Keratinocyte (primary cell): Measurements from ENCODE around the gene CD33. TPM values are rescaled to one million over a fixed set of nuclear protein-coding genes. Genes with fewer than 3 reads are reported as not detected.
A peak's percentile ranks its signal among the peaks of the same experiment; 100 is the strongest.

Experiments used
- DNase-seq: peaks from one replicate; pipeline ENCODE4 v3.0.0-alpha.2; 2011; ENCODE audit warnings: low read depth, missing footprints, low spot score
- FAIRE-seq: peaks from 2 replicates; lab custom pipeline; 2011; peaks lifted over from hg19 to GRCh38; lab: Jason Lieb, UNC
- H2AFZ ChIP-seq: 2 replicates; pipeline ENCODE4 v1.6.0; 2012; ENCODE audit warnings: low read length, control low read depth, inconsistent platforms; ENCODE audit not compliant: control insufficient read depth
- H3K27ac ChIP-seq: 2 replicates; pipeline ENCODE4 v1.5.1; 2011; ENCODE audit warnings: low read length; ENCODE audit not compliant: control insufficient read depth, insufficient read depth
- H3K27me3 ChIP-seq: 3 replicates; pipeline ENCODE4 v1.6.0; 2011; ENCODE audit warnings: low read length; ENCODE audit not compliant: control insufficient read depth, insufficient read depth; ENCODE audit errors: extremely low read depth
- H3K36me3 ChIP-seq, 2 experiments: 2 replicates in 1 of 2; 3 replicates in 1 of 2; pipeline ENCODE4 v1.5.1; 2011; ENCODE audit warnings: low read length in 2 of 2, mild to moderate bottlenecking in 1 of 2; ENCODE audit not compliant: control insufficient read depth in 2 of 2, insufficient read depth in 2 of 2; ENCODE audit errors: extremely low read depth in 1 of 2
- H3K4me1 ChIP-seq: 3 replicates; pipeline ENCODE4 v1.5.1; 2011; ENCODE audit warnings: low read length; ENCODE audit not compliant: control insufficient read depth, insufficient read depth; ENCODE audit errors: extremely low read depth
- H3K4me2 ChIP-seq: 3 replicates; pipeline ENCODE4 v1.6.0; 2011; ENCODE audit warnings: low read depth, low read length; ENCODE audit not compliant: control insufficient read depth, insufficient read depth; ENCODE audit errors: extremely low read depth
- H3K4me3 ChIP-seq, 3 experiments: fragments of 200-600 bp in 1 of 3; sonication (generic) in 1 of 3; 2 replicates in 2 of 3; 3 replicates in 1 of 3; pipeline ENCODE4 v1.5.1; 2011 to 2016; ENCODE audit warnings: low read length in 3 of 3, mild to moderate bottlenecking in 3 of 3, control low read depth in 2 of 3, inconsistent platforms in 1 of 3, low read depth in 1 of 3, mixed read lengths in 1 of 3, mixed run types in 1 of 3, moderate library complexity in 1 of 3; ENCODE audit not compliant: control insufficient read depth in 2 of 3, insufficient read depth in 2 of 3; ENCODE audit errors: extremely low read depth in 1 of 3
- H3K79me2 ChIP-seq: 2 replicates; pipeline ENCODE4 v1.6.0; 2012; ENCODE audit warnings: low read length; ENCODE audit not compliant: control insufficient read depth, insufficient read depth
- H3K9ac ChIP-seq: 3 replicates; pipeline ENCODE4 v1.6.0; 2011; ENCODE audit warnings: low read length; ENCODE audit not compliant: control insufficient read depth, insufficient read depth; ENCODE audit errors: extremely low read depth
- H3K9me1 ChIP-seq: 3 replicates; pipeline ENCODE4 v1.6.0; 2011; ENCODE audit warnings: low read length; ENCODE audit not compliant: control insufficient read depth, insufficient read depth; ENCODE audit errors: extremely low read depth
- H3K9me3 ChIP-seq: 2 replicates; pipeline ENCODE4 v1.5.1; 2012; ENCODE audit warnings: low read depth, low read length; ENCODE audit not compliant: control insufficient read depth
- H4K20me1 ChIP-seq: 3 replicates; pipeline ENCODE4 v1.6.0; 2011; ENCODE audit warnings: low read length; ENCODE audit not compliant: control insufficient read depth, insufficient read depth; ENCODE audit errors: extremely low read depth
- CTCF ChIP-seq, 3 experiments: IDR thresholded peaks in 1 of 3; conservative IDR thresholded peaks in 1 of 3; optimal IDR thresholded peaks in 1 of 3; 2 replicates in 2 of 3; 3 replicates in 1 of 3; pipeline versions ENCODE3 to v1.5.1; 2011; ENCODE audit warnings: low read length in 3 of 3, mild to moderate bottlenecking in 3 of 3, moderate library complexity in 2 of 3, control low read depth in 1 of 3, inconsistent platforms in 1 of 3; ENCODE audit not compliant: insufficient read depth in 2 of 3; ENCODE audit errors: extremely low read depth in 1 of 3
- EZH2 ChIP-seq: IDR thresholded peaks from one replicate; pipeline ENCODE4 v1.6.1; 2012; ENCODE audit warnings: inconsistent platforms, mild to moderate bottlenecking, low read length, moderate library complexity
- dilution Hi-C: fragments of 300-500 bp; cut with MboI; formaldehyde crosslinking; loops from one replicate; pipeline ENCODE4 v1.7.0; 2020; ENCODE audit warnings: low sequenced_read_pairs; ENCODE audit not compliant: extremely low pct_ligation_motif_present
- polyA plus RNA-seq, 5 experiments: library from polyadenylated mRNA; depleted of rRNA in 3 of 5; stranded (reverse) in 3 of 5; stranded (forward) in 1 of 5; unstranded in 1 of 5; fragments of >200 nt; gene quantifications; 1 replicate in 1 of 5; 2 replicates in 3 of 5; 3 replicates in 1 of 5; pipeline versions ENCODE4 v1.2.1 to v1.2.3, GENCODE V29; 2011 to 2012; ENCODE audit warnings: missing spikeins in 2 of 5, low read depth in 1 of 5, low replicate concordance in 1 of 5

CD33 gene
- polyA plus RNA-seq, 1 donor (not counting 4 experiments of a cell fraction or from before 2014, with no cell fraction given) = 0.16 TPM

- DNase-seq (no peak), FAIRE-seq (no peak)
- dilution Hi-C loops = no loop called here
- Histone ChIP-seq H3K4me2 (no peak overlapping the region), H3K27me3 (no peaks in the 10 kb centered on the region), H2AFZ (no peak overlapping the region), H3K36me3 (no peaks in the 10 kb centered on the region), H3K9me1 (no peaks in the 10 kb centered on the region), H3K79me2 (no peaks in the 10 kb centered on the region), H3K9me3 (no peaks in the 10 kb centered on the region), H4K20me1 (no peaks in the 10 kb centered on the region), H3K27ac (no peak overlapping the region), H3K4me3 (no peak overlapping the region), H3K9ac (no peak overlapping the region), H3K4me1 (no peaks in the 10 kb centered on the region)
- TF ChIP-seq EZH2 = no peak
- TF ChIP-seq CTCF (optimal IDR thresholded peaks at IDR 0.05 in 1 of 3, IDR thresholded peaks at IDR 0.05 in 1 of 3, conservative IDR thresholded peaks at IDR 0.05 in 1 of 3; ENCODE audit: extremely low read depth in 1 of 3, insufficient read depth in 2 of 3, low read length in 3 of 3) = no peak
Measured at GRCh38 chr19:51258165-51259160, 33.6 kb downstream of the CD33 start.

GRCh38 chr19:51259348-51260245, 34.7 kb downstream of the CD33 start:
- DNase-seq (no peak), FAIRE-seq (peak; percentile 23)
- H3K4me1 ChIP-seq = no peaks in the 10 kb centered on the region
- dilution Hi-C loops = no loop called here
- H3K9ac ChIP-seq = no peak overlapping the region
- H2AFZ ChIP-seq = no peak overlapping the region
- H4K20me1 ChIP-seq = no peaks in the 10 kb centered on the region
- H3K79me2 ChIP-seq = no peaks in the 10 kb centered on the region
- no peaks in the 10 kb centered on the region for H3K9me1 ChIP-seq
- no peaks in the 10 kb centered on the region for H3K9me3 ChIP-seq
- TF ChIP-seq EZH2 (no peak), CTCF (optimal IDR thresholded peaks at IDR 0.05 in 1 of 3, IDR thresholded peaks at IDR 0.05 in 1 of 3, conservative IDR thresholded peaks at IDR 0.05 in 1 of 3; ENCODE audit: extremely low read depth in 1 of 3, insufficient read depth in 2 of 3, low read length in 3 of 3) (peak; percentile 77 to 84 (median 81))
- H3K36me3 ChIP-seq = no peaks in the 10 kb centered on the region
- no peak overlapping the region for H3K4me2 ChIP-seq
- H3K27me3 ChIP-seq = no peaks in the 10 kb centered on the region
- no peak overlapping the region for H3K4me3 ChIP-seq
- H3K27ac ChIP-seq = no peak overlapping the region
